ENCODE data around the gene STT3B.
"Not testable (repeated sequence)": the region's sequence is repeated elsewhere in the genome, so short reads cannot be mapped to it uniquely, and the experiment has no call there.

STT3B gene

DNA sequence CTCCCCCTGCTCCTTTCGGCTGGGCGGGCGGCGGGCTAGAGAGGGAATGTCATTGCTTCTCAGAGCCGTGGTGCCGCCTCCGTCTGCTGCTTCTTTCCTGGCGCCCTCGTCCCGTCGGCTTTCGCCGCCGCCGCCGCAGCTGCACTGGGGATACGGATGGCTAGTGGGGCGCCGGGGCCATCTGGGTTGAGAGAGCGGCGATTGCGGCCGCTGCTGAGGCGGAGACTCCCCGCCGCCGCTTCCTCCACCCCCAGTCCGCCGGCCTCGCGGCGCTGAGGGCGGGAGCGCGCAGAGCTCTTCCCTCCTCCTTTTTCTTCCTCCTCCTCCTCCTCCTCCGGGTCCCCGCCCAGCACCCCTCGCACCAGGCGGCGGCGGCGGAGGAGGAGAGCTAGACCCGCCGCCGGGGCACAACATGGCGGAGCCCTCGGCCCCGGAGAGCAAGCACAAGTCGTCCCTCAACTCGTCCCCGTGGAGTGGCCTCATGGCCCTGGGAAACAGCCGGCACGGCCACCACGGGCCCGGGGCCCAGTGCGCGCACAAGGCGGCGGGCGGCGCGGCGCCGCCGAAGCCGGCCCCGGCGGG is at the start of gene STT3B:
STT3B (plus strand) TSS at position 339 of the 582 bp plus-strand sequence; CDS start at position 413, 74 bp downstream.
- no peak for FAIRE-seq

GRCh38 chr3:31483776-31484175 is 48.9 kb upstream of the STT3B start:
- FAIRE-seq: no peak

- no peak for FAIRE-seq
Observed at GRCh38 chr3:31485196-31485595, 47.5 kb upstream of the STT3B start.

GRCh38 chr3:31486865-31487533 is 45.7 kb upstream of the STT3B start:
- FAIRE-seq: no peak

DNA sequence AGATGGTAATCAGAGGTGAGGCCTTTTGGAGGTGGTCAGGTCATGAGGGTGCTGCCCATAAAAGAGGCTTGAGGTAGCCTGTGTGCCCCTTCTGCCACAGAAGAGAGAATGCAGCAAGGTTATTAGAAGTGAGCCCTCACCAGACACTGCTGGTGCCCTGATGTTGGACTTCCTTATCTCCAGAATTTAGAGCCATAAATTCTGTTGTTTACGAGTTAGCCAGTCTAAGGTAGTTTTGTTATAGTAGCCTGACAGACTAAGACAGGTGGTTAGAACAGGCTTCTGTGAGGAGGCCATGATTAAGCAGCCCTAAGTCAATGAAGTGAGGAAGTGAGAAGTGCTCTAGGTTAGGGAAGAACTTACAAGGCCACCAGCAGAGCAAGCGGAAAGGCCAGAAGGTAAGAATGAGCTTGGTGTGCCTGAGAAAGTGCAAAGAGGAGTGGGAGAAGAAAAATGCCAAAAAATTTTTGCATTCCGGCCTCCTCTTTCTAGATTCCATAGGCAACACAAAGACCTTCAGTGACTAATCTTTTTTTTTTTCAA is 44.2 kb upstream of the STT3B start:
- FAIRE-seq: no peak

GRCh38 chr3:31490502-31490901 is 42.2 kb upstream of the STT3B start:
- FAIRE-seq: no peak

- FAIRE-seq: no peak
Observed at GRCh38 chr3:31491660-31492059, 41.1 kb upstream of the STT3B start.

DNA sequence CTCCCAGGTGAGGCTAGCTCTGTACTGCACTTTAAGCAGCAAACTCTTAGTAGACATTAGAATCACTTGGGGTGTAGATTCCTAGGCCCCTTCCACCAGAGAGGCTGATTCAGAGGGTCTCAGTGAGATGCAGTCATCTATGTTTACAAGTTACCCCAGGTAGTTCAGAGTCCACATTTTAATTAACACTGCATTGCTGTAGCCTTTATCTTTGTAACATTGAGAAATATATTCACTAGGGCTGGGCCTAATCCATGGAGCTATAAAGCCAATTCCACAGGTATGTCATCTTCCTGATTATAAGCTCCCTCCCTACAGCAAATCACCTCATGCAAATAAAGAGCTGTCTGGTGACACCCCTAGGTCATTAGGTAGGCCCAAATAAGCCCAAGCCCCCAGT is 39.6 kb upstream of the STT3B start:
- FAIRE-seq: no peak

- FAIRE-seq: no peak
Observed at GRCh38 chr3:31495971-31496665, 36.6 kb upstream of the STT3B start.

DNA sequence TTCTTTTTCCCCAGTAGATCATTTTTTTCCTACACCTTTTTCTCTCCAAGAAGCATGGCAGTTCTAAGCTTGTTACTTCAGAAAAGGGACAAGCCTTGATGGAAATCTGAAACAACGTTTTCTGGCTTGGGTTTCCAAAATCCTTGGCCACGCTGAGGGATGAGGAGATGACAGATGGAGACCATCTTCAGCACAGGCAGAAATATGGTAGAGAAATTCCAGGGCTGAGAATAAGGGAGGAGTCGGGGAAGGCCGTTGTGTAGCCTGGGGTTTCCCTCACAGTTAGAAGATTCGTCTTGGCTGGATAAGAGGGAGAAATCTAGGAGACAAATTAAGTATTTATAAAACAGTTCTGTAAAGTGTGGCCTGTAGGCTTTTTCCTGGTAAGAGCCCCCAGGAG is 33.9 kb upstream of the STT3B start:
- no peak for FAIRE-seq

DNA sequence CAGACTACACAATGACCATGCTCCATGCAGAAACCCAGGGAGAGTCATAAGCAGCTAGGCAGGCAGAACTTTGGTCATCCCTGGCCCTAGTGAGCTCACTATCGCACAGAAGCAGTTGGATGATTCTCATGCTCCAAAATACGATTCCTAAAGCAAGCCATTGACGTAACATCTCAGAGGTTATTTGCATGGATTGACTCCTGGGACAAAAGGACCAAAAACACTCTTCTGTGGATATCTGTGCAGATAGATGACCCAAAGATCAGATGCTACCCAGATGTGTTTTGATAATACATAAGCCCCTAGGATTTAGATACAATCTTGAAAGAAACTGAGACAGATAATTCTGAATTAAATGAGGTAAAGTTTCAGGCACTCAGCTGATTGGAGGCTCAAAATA is 33.4 kb upstream of the STT3B start:
- FAIRE-seq: no peak

- no peak for FAIRE-seq
Observed at GRCh38 chr3:31502803-31503221, 29.9 kb upstream of the STT3B start.

- FAIRE-seq: no peak
Observed at GRCh38 chr3:31503456-31503855, 29.3 kb upstream of the STT3B start.

- FAIRE-seq: no peak
Observed at GRCh38 chr3:31504230-31504629, 28.5 kb upstream of the STT3B start.

GRCh38 chr3:31505371-31506048 is 27.2 kb upstream of the STT3B start:
- FAIRE-seq: no peak

- not testable (repeated sequence) for FAIRE-seq
Observed at GRCh38 chr3:31506515-31506914, 26.2 kb upstream of the STT3B start.

GRCh38 chr3:31508452-31509146 is 24.1 kb upstream of the STT3B start:
- no peak for FAIRE-seq

DNA sequence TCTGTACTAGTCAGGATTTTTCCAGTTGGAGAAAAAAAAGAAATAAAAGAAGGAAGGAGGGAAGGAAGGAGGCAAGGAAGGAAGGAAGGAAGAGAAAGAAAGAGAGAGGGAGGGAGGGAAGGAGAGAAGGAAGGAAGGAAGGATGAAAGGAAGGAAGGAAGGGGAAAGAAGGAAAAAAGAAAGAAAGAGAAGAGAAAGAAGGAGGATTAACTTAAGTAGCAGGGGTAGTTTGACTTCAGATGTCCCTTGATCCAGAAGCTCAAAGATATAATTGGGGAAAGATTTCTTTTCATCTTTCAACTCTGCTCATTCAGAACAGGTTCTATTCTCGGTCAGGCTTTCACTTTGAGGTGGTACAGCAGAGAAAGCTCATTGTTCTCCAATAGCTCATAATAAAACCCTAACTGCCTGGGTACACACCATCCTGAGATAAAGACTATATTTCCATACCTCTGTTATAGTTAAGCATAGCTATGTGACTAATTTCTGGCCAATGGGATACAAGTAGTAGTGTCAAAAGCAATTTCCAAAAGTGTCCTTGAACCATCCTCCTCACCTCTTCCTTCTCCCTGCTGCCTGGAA is 23.5 kb upstream of the STT3B start:
- no peak for FAIRE-seq

- no peak for FAIRE-seq
Observed at GRCh38 chr3:31514570-31514969, 18.2 kb upstream of the STT3B start.

DNA sequence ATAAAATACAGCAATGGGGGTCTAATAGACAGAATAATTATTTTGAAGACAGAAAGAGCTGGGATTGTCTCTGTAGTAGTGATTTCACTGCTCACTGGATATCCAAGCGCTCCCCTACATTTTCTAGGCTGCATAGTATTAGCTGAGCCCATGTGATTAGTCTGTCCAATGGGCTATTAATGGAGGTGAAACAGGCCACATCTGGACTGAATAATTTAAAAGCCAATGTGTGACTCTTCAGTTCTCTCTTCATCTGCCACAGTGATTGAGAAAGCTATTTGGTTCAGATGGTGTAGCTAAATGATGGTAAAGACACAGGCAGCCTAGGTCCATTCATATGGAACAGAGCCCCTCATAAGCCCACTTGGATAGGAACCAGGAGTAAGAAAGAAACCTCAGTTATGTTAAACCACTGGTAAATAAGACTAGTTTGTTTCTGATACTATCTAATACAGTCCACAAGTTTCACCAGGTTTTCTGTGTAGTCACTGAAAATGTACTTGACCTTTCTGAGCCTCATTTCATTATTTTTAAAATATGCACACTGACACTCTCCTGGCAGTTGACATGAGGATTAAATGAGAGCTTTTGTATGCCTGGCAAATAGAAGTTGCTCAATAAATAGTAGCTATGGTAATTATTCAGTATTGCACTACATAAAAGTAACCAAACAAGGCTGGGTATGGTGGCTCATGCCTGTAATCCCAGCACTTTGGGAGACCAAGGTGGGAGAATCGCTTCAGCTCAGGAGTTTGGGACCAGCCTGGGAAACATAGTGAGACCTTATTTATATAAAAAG is 17.0 kb upstream of the STT3B start:
- FAIRE-seq: no peak

- no peak for FAIRE-seq
Observed at GRCh38 chr3:31516757-31517156, 16.0 kb upstream of the STT3B start.

DNA sequence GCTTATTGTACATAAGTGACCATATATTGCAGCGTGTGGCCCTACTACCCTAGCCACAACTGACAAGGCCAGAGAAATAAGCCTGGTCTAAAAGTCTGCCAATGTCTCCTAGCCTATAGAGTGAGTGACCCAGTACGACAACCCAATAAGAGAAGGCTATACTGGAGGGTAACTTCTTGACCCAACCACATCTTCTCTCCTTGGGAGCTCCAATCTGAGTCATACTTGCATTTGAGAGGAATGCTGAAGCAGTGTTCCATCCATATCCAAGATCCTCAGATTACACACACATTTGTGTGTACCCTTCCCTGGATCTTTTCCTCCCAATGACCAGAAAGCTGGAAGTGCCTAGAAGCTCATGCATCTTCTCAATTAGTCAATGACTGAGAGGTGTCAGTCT is 11.3 kb upstream of the STT3B start:
- no peak for FAIRE-seq
